GM19452 (cell line): ENCODE measurements around the gene ZBTB39.
"Not testable (repeated sequence)": the region's sequence is repeated elsewhere in the genome, so short reads cannot be mapped to it uniquely, and the experiment has no call there.

Experiments
- ATAC-seq: cut with Tn5 transposase; IDR thresholded peaks from one replicate; pipeline ENCODE4 v1.9.1; 2021; ENCODE audit not compliant: unreplicated experiment

ZBTB39 gene

GRCh38 chr12:57001448-57001906 lies 4.9 kb downstream of the ZBTB39 start:
- no peak for ATAC-seq

DNA sequence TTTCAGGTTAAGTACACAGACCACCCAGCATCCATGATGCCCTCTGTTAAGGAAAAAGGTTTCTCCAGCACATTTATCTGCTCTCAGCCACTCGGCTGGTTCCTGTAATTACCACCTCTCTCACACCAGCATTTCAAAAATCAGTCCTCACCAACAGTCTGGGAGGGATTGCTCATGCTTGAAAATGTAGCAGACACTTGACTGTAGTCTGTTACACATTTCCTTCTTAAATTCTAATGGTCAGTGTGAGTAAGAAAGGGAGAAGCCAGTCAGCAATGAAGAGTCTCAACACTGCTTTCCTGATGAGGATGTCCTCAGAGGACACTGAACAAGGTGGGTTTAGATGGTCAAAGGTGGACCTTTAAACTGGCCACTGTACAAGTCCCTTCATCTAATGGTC lies 6.0 kb downstream of the ZBTB39 start:
- ATAC-seq: no peak

GRCh38 chr12:56999456-56999855 lies 6.9 kb downstream of the ZBTB39 start:
- ATAC-seq: no peak

- peak; percentile 73 for ATAC-seq
Observed at GRCh38 chr12:56998981-56999380, 7.4 kb downstream of the ZBTB39 start.

DNA sequence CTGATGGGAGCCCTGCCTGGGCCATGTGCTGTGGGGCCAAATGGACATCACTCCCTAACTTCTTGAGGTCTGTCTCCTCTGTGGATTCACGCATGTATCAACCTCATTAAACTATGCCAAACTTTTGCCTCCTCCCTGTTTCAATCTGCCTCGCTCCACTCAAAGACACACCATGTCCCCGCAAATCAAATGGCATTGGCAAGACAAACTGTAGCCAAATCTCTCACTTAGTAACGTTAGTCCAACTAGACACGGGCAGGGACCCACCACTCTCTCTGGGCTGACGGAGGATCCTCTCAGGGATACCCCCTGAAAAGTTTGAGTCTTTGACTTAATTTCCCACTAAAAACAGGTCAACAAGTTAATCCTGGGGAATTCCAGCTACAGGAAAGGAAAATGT lies 8.0 kb downstream of the ZBTB39 start:
- no peak for ATAC-seq

- no peak for ATAC-seq
Observed at GRCh38 chr12:56996793-56997545, 9.4 kb downstream of the ZBTB39 start.

- no peak for ATAC-seq
Observed at GRCh38 chr12:56995930-56996496, 10.3 kb downstream of the ZBTB39 start.

DNA sequence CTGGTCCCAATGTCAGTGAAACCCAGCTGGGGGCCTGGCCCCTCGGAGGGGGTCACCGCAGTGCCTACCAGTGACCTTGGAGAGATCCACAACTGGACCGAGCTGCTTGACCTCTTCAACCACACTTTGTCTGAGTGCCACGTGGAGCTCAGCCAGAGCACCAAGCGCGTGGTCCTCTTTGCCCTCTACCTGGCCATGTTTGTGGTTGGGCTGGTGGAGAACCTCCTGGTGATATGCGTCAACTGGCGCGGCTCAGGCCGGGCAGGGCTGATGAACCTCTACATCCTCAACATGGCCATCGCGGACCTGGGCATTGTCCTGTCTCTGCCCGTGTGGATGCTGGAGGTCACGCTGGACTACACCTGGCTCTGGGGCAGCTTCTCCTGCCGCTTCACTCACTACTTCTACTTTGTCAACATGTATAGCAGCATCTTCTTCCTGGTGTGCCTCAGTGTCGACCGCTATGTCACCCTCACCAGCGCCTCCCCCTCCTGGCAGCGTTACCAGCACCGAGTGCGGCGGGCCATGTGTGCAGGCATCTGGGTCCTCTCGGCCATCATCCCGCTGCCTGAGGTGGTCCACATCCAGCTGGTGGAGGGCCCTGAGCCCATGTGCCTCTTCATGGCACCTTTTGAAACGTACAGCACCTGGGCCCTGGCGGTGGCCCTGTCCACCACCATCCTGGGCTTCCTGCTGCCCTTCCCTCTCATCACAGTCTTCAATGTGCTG lies 11.0 kb downstream of the ZBTB39 start:
- no peak for ATAC-seq

GRCh38 chr12:56994231-56994746 lies 12.1 kb downstream of the ZBTB39 start:
- no peak for ATAC-seq

GRCh38 chr12:56993346-56993745 lies 13.0 kb downstream of the ZBTB39 start:
- ATAC-seq: no peak

GRCh38 chr12:56991319-56992246 lies 14.8 kb downstream of the ZBTB39 start:
- no peak for ATAC-seq

DNA sequence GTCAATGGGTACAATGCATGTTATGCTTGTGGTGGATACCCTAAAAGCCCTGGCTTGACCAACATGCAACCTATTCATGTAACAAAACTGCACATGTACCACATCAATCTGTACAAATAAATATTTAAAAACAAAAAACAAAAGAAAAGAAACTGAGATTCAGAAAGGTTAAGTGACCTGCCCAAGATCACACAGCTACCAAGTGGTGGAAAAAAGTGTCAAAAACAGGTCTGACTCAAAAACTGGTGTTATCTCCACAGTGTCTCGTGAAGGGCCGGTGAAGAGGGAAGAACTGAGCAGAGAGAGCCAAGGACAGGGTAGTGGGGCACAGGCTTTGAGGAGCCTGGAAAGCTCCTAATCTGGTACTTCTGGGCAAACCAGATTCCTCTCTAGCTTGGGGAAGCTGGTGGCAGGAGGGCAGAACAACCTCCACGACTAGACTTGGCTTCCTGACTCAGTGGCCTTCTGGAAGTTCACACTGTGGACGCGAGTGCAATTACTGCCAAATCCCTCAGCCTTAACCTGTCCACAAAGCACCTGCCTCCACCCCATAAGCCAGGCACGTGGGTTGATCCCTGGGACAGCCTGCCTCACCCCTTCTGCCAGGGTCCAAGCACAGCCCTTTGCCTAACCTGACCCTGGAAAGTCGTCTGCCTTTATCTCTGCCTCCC lies 15.6 kb downstream of the ZBTB39 start:
- no peak for ATAC-seq

GRCh38 chr12:56989861-56990610 lies 16.3 kb downstream of the ZBTB39 start:
- ATAC-seq: no peak

- no peak for ATAC-seq
Observed at GRCh38 chr12:56988207-56988739, 18.1 kb downstream of the ZBTB39 start.

DNA sequence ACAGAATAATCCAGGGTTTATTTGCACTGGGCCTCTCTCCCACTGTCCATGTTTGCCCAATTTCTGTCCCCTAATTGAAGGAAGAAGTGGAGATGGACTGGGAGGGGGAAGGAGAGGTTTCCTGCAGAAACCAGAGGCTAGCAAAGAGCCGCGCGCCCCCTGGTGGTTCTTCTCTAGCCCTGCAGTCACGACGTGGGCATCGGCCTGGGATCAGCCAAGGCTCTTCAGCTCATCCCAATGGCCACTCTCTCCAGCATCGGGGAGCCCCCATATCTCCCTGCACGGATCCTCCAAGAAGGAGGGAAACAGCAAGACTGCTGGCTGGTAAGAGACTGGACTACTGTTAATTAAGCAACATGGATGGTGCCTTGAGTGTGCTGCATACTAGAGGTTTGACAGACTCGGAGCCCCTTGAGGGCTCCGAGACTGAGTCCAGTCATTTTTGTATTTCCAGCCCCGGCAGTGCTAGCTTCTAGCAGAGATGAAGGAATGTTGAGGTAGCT lies 18.7 kb downstream of the ZBTB39 start:
- no peak for ATAC-seq

GRCh38 chr12:56987011-56987410 lies 19.3 kb downstream of the ZBTB39 start:
- no peak for ATAC-seq

DNA sequence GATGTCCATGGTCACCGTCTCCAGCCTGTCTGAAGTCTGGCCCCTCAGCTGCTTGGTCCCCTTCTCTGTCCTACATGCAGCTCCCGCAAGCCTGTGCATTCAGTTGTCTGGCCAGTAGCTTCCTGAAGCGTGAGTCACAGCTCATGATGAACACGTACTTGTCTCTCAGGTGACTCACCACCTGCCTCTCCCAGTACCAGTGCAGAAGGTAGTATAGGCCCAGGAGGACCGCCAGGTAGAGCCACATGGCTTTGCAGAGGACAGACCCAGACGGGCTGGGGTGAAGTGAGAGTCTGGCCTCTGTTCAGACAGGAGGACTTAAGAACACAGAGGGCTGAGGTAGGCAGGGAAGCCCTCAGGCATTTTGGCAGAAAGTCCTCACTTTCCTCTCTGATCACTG lies 20.6 kb downstream of the ZBTB39 start:
- ATAC-seq: not testable (repeated sequence)

- no peak for ATAC-seq
Observed at GRCh38 chr12:56983386-56983785, 23.0 kb downstream of the ZBTB39 start.
